Stimulated activated CD4-positive, alpha-beta T cell treated with anti-CD3 and anti-CD28 coated beads, TNF-alpha, amount 100 ng/mL, for 4 hours (primary cell): ENCODE data around the gene SYCN.
A peak's percentile ranks its signal among the peaks of the same experiment; 100 is the strongest.
"Not testable (repeated sequence)": the region's sequence is repeated elsewhere in the genome, so short reads cannot be mapped to it uniquely, and the experiment has no call there.

ENCODE experiments used
- DNase-seq, 3 experiments: peaks; one replicate each; pipeline ENCODE4 v3.0.0-alpha.2; 2020; ENCODE audit warnings: low read depth in 3 of 3

The SYCN gene

DNA sequence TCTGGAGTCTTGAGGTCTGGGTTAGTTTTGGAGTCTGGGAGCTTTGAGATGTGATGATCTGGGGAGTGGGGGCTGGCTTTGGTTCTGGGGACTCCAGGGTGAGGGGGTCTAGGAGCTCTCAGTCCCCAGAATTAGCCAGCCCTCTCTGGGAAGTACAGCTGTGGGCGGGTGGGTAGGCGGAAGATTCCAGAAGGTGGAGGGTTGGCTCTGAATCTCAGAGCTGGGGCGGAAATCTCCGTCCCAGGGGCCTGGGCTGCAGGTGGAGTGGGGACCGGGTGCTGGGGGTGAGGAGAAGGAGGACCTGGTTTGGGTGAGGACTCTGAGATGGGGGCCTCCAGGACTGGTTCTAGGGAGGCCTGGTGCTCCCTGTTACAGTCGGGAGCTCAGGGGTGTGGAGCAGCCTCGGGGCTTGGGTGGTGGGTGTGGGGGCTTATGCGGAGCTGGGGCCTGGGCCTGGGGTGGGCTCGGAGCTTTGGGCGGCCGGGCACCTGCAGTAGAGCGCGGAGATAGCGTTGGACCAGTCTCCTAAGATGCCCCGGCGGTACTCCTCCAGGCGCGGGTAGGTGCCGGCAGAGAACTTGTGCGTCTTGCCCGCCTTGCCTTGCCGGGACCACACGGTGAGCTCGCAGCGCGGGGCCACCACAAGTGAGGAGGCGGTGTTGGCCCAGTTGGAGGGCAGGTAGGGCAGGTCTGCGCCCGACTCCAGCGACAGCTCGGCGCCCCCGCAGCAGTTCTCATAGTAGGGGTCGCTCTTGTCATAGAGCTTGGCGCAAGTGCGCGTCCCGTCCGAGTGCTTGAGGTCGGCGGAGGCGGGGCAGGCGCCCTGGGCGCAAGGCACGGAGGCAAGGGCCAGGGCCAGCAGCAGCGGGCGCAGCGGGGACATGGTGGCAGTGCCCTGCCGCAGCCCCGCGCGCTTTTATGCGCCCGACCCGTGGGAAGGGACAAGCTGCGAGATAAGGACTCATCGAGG, at the start of gene SYCN:
TSS of gene SYCN (minus strand) at position 892 of the 970 bp plus-strand sequence. CDS start at position 883, 9 bp downstream.
- DNase-seq: no peak

- DNase-seq: no peak
Measured at GRCh38 chr19:39253374-39254149, 49.5 kb upstream of the SYCN start.

DNA sequence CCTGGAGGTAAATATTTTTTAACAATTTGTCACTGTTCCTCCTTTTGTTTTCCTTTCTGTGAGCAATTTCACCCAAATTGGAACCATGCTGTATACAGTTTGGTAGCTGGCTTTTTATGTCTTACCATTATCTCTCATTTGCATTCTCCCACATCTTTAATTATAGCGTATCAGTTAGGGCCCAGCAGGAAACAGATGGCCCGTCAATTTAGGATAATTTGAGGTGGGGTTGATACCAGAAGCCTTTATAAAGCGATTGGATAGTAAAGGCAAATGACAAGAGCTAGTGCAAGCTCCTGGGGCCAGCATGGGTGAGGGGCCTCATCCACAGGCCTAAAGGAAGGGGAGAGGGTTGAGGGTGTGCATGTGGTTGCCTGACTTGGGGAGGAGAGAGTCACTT, 48.4 kb upstream of the SYCN start:
- no peak for DNase-seq

DNA sequence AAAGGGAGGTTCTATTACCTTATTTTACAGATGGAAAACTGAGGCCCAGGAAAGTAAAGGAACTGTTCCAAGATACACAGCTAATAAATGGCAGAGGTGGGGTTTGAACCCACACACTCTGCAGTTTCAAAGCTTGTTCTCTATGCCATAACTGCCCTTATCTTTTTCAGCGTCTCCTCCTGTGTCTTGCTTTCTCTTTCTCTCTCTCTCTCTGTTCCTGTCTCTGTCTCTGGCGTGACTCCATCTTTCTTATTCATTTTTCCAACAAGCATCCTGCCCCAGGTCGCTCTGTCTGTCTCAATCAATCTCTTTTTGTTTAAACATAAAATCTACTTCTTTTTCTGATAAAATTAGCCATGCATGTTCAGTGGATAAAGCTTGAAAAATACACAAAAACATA, 47.8 kb upstream of the SYCN start:
- DNase-seq: no peak

DNA sequence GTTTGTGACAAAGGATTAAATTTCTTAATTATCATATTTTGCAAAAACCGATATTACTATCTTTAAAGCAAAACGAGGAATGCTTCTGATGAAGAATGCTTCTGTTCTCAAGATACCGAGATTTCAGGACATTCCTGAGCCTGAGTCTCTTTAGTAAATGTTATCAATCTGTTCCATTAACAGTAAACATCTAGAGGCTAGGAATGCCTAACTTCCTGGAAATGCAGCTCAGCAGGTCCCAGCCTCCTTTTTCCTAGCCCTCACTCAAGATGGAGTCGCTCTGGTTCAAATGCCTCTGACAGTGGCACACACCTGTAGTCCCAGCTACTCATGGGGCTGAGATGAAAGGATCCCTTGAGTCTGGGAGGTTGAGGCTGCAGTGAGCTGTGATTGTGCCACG, 47.0 kb upstream of the SYCN start:
- no peak for DNase-seq

GRCh38 chr19:39248806-39249205, 44.7 kb upstream of the SYCN start, which contains the start of gene IFNL4:
TSS of gene IFNL4 (minus strand) at chr19:39248856.
- DNase-seq: no peak

GRCh38 chr19:39247701-39248664, 43.9 kb upstream of the SYCN start:
- no peak for DNase-seq

- DNase-seq: peak in 1 of 3 experiments; percentile 28
Measured at GRCh38 chr19:39246951-39247669, 43.0 kb upstream of the SYCN start.

GRCh38 chr19:39245166-39245565, 41.1 kb upstream of the SYCN start:
- not testable (repeated sequence) for DNase-seq

DNA sequence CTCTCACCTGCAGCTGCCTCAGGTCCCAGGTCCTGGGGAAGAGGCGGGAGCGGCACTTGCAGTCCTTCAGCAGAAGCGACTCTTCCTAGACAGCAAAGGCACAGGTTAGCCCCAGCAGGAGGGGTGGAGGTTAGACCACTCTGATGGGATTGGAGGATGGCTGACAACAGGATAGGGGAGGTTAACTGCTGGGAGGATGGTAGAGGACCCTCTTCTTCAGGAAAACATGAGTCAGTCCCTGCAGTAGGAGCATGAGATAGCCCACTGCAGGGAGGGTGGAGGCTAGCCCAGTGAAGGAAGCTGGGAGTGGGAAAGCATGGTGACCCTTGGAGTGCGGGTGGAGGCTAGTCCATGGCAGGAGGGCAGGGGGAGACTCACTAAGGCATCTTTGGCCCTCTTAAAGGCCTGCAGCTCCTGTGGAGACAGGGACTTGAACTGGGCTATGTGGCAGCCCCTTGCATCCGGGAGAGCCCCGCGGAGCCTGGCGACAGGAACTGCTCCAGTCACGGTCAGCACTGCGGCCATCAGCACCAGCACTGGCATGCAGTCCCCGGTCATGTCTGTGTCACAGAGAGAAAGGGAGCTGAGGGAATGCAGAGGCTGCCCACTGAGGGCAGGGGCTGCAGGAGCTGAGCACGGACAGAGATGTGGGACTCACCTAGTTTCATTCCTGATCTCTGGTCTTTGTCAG, 40.5 kb upstream of the SYCN start, which contains the start of gene IFNL3:
TSS of gene IFNL3 (minus strand) at position 597 of the 691 bp plus-strand sequence. CDS start at position 558, 39 bp downstream.
- not testable (repeated sequence) for DNase-seq

DNA sequence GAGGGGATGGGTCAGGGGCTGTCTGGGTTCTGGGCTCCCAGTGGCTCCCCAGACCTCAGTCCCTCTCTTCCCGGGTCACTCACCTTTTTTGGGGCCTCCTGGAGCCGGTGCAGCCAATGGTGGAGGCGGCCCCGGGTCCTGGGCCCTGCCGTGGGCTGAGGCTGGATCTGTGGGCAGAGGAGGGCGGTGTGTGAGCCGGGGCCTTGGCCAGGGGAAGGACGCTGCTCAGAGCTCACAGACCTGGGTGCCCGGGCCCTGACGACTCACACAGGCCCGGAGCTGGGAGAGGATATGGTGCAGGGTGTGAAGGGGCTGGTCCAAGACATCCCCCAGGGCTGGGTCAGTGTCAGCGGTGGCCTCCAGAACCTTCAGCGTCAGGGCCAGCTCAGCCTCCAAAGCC, 39.7 kb upstream of the SYCN start:
- DNase-seq: not testable (repeated sequence)

DNA sequence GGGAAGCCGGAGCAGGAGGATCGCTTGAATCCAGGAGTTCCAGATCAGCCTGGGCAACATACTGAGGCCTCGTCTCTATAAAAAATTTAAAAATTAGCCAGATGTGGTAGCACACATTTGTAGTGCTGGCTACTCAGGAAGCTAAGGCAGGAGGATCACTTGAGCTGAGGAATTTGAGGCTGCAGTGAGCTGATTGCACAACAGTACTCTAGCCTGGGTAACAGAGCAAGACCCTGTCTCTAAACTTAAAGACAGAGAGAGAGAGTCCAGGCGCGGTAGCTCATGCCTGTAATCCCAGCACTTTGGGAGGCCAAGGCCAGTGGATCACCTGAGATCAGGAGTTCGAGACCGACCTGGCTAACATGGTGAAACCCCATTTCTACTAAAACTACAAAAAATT, 36.4 kb upstream of the SYCN start:
- no peak for DNase-seq

DNA sequence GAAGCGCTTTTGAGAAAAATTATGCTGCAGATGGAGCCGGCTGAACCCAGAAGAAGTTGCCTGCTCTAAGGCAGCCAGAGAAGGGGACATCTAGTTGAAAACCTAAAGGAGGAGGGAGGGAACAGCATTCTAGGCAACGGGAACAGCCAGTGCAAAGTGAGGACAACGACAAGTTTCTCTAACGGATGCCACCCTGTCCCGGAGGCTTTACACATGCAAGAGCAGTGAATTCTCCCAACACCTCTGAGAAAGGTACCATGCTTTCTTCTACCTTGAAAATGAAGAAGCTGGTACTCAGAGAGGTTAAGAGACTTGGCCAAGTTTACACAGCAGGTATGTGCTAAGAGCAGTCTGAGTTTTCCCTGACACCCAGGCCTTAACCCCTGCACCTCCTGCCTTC, 34.9 kb upstream of the SYCN start:
- no peak for DNase-seq

- DNase-seq: no peak
Measured at GRCh38 chr19:39238209-39238608, 34.1 kb upstream of the SYCN start.

DNA sequence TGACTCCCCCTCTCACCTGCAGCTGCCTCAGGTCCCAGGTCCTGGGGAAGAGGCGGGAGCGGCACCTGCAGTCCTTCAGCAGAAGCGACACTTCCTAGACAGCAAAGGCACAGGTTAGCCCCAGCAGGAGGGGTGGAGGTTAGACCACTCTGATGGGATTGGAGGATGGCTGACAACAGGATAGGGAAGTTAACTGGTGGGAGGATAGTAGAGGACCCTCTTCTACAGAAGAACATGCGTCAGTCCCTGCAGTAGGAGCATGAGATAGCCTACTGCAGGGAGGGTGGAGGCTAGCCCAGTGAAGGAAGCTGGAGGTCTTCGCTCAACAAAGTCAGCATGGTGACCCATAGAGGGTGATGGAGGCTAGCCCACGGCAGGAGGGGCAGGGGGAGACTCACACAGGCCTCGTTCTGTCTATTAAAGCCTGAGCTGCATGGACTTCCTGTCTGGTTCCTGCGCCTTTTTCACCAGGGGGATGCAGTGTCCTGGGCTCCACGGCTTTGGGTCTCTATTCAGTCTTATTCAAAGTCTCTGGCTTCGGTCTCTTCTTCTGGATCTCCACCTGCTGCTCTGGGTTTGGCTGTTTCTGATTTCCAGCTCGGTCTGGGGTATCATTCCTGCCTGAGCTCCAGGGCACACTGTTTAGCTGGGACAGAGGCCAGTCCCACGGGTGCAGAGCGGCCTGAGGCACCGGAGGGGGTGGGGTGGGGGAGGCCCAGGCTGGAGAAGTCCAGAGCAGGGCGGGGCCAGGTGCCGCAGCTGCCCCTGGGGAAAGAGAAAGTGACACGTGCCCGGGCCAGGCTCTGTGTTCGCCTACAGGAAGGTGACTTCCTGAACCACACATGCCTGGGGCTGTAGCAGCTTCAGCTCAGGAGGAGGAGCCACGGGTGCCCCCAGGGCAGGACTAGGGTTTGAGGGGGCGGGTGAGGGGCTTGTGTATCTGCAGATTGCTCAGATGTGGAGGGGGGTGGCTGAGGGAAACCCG, 33.4 kb upstream of the SYCN start:
- DNase-seq: peak in 2 of 3 experiments; percentile 24 to 26

DNA sequence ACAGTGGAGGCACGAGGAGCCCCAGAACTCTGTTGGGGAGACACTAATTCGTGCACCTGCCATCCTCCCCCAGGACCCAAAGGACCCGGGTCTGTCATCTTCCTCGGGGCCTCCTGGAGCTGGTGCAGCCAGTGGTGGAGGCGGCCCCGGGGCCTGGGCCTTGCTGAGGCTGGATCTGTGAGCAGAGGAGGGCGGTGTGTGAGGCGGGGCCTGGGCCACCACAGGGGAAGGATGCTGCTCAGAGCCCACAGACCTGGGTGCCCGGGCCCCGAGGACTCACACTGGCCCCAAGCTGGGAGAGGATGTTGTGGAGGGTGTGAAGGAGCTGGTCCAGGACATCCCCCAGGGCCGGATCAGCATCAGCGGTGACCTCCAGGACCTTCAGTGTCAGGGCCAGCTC, 32.5 kb upstream of the SYCN start:
- DNase-seq: no peak

- DNase-seq: no peak
Measured at GRCh38 chr19:39232708-39233107, 28.6 kb upstream of the SYCN start.

DNA sequence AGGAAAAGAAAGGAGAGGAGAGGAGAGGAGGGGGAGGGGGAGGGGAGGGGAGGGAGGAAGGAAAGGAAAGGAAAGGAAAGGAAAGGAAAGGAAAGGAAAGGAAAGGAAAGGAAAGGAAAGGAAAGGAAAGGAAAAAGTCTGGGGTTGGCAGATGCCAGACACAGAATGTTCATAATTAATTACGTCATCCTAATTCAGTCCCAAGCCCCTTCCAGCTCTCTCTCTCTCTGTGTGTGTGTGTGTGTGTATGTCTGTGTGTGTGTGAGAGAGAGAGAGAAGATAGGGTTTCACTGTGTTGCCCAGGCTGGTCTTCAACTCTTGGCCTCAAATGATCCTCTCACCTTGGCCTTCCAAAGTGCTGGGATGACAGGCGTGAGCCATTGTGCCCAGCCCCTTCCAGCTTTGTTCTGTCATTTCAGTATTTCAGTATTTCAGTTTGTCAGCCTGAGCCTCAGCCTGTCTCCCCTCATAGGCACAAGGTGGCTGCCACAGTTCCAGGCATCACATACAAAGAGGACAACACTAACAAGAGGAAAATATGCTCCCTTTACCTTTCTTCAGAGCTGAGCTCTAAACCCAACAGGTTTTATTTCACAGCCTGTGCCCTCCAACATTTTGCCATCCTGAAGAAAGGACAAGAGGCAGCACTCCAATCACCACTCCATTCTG, 26.2 kb upstream of the SYCN start:
- DNase-seq: no peak
